Esophagus squamous epithelium (tissue), 4 donors: ENCODE results near the gene CLCNKA.

Source experiments
- POLR2A ChIP-seq, 4 donors: fragments of 450-650 bp; IDR thresholded peaks; one replicate each; pipeline ENCODE4 v1.6.1; 2017; ENCODE audit warnings: antibody characterized with exemption in 4 of 4, mild to moderate bottlenecking in 4 of 4, moderate library complexity in 3 of 4
- TF ChIP-seq, protein P1 (sequence below), 6 experiments: fragments of 450-650 bp in 4 of 6; fragments of 200-600 bp in 2 of 6; sonication (generic) in 2 of 6; IDR thresholded peaks; one replicate each; pipeline ENCODE4 v1.5.1; 2016 to 2019; ENCODE audit warnings: antibody characterized with exemption in 6 of 6, mild to moderate bottlenecking in 4 of 6, moderate library complexity in 4 of 6

DNA sequence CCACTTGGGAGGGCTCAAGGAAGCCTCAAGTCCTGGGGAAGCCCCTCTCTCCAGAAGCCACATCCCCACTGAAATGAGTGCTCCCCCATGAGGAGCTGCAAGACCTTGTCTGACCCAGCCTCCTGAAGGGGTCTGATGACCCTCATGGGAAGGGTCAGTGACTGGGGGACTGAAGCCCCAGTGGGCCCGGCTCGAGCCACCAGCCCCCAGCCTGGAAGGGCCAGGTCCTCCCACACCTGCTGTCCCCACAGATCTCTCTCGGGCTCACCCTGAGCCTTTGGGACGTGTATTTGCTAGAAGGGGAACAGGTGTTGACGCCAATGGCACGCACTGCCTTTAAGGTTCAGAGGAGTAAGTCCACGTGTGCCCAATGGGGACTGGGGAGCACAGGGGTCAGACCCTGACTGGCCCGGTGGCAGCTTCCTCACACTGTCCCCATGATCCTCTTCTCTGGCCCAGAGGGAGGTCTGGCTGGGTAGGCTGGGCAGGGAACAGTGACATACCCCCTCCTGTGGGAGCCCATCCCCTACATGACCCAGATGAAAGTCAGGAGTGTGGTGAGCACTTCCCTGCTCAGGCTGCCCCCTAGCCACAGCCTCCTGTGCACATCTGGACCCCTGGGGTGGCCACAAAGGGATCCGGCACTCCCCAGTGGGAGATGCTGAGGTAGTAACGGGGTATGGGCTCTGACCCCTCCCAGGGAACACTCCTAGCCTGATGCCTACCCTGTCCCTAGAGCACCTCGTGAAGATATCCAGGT is 30.2 kb upstream of the CLCNKA start:
- TF ChIP-seq, protein P1, sequence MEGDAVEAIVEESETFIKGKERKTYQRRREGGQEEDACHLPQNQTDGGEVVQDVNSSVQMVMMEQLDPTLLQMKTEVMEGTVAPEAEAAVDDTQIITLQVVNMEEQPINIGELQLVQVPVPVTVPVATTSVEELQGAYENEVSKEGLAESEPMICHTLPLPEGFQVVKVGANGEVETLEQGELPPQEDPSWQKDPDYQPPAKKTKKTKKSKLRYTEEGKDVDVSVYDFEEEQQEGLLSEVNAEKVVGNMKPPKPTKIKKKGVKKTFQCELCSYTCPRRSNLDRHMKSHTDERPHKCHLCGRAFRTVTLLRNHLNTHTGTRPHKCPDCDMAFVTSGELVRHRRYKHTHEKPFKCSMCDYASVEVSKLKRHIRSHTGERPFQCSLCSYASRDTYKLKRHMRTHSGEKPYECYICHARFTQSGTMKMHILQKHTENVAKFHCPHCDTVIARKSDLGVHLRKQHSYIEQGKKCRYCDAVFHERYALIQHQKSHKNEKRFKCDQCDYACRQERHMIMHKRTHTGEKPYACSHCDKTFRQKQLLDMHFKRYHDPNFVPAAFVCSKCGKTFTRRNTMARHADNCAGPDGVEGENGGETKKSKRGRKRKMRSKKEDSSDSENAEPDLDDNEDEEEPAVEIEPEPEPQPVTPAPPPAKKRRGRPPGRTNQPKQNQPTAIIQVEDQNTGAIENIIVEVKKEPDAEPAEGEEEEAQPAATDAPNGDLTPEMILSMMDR (IDR thresholded peaks at IDR 0.05) = no peak
- TF ChIP-seq POLR2A (IDR thresholded peaks at IDR 0.05) = no peak
